A549 (cell line): ENCODE results near the gene RBFOX1.

Experiments
- EP300 ChIP-seq, 2 experiments: fragments of >200 bp; sonication (Bioruptor Twin); formaldehyde crosslinking; IDR thresholded peaks; 2 replicates in 1 of 2; 3 replicates in 1 of 2; pipeline ENCODE4 v1.6.1; 2016 to 2017
- JUNB ChIP-seq: fragments of >200 bp; sonication (Bioruptor Twin); formaldehyde crosslinking; IDR thresholded peaks from 2 replicates; pipeline ENCODE4 v1.6.1; 2016
- NR3C1 ChIP-seq: fragments of >200 bp; sonication (Bioruptor Twin); formaldehyde crosslinking; IDR thresholded peaks from 3 replicates; pipeline ENCODE4 v1.6.1; 2017
- PHF8 ChIP-seq: fragments of 200-600 bp; sonication (generic); IDR thresholded peaks from 2 replicates; pipeline ENCODE4 v1.6.1; 2016; ENCODE audit warnings: low read depth, mild to moderate bottlenecking, antibody characterized with exemption, moderate library complexity, borderline replicate concordance
- RNF2 ChIP-seq: fragments of 200-600 bp; sonication (generic); IDR thresholded peaks from 2 replicates; pipeline ENCODE4 v1.6.1; 2016; ENCODE audit warnings: low read depth, mild to moderate bottlenecking, antibody characterized with exemption, moderate library complexity, borderline replicate concordance
- TF ChIP-seq, protein P1 (sequence below): fragments of >200 bp; sonication (Bioruptor Twin); formaldehyde crosslinking; IDR thresholded peaks from 3 replicates; pipeline ENCODE4 v1.5.1; 2016

DNA sequence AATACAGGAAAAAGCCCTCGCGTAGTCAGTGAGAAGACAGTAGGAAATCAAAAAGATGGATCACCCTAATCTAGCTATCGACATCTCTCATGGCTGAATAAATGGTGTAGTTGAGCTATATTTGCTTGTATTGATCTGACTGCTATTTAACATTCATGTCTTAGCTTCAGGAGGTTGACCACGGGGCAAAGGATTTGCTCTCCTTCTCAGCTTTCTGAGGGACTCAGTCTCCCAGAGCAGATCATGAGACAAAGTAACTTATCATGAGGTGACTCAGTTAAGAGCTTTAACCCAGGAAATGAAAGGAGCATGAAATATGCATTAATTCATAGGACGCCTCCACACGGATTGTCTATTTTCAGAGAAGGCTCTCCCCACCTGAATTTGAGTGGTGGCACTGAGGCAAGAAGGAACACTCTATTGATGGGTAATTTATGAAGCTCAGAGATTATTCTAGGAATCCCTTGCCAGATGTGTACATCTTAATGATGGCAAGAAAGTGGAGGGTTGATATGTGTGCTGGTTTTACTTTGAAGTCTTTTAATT lies 608 bp downstream of the RBFOX1 start:
- TF ChIP-seq, protein P1, sequence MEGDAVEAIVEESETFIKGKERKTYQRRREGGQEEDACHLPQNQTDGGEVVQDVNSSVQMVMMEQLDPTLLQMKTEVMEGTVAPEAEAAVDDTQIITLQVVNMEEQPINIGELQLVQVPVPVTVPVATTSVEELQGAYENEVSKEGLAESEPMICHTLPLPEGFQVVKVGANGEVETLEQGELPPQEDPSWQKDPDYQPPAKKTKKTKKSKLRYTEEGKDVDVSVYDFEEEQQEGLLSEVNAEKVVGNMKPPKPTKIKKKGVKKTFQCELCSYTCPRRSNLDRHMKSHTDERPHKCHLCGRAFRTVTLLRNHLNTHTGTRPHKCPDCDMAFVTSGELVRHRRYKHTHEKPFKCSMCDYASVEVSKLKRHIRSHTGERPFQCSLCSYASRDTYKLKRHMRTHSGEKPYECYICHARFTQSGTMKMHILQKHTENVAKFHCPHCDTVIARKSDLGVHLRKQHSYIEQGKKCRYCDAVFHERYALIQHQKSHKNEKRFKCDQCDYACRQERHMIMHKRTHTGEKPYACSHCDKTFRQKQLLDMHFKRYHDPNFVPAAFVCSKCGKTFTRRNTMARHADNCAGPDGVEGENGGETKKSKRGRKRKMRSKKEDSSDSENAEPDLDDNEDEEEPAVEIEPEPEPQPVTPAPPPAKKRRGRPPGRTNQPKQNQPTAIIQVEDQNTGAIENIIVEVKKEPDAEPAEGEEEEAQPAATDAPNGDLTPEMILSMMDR, result no peak
- TF ChIP-seq RNF2, result no peak
- no peak for TF ChIP-seq JUNB
- no peak for TF ChIP-seq NR3C1
- TF ChIP-seq PHF8, result no peak
- no peak for TF ChIP-seq EP300 (IDR thresholded peaks at IDR 0.05)
